ENCODE data around the gene DACH1. TPM values are rescaled to one million over a fixed set of nuclear protein-coding genes. Genes with fewer than 3 reads are reported as not detected.

The DACH1 gene
- total and polyA plus RNA-seq, 2 donors (not counting 1 experiment from before 2014, with no cell fraction given): 0.02 to 0.33 TPM

DNA sequence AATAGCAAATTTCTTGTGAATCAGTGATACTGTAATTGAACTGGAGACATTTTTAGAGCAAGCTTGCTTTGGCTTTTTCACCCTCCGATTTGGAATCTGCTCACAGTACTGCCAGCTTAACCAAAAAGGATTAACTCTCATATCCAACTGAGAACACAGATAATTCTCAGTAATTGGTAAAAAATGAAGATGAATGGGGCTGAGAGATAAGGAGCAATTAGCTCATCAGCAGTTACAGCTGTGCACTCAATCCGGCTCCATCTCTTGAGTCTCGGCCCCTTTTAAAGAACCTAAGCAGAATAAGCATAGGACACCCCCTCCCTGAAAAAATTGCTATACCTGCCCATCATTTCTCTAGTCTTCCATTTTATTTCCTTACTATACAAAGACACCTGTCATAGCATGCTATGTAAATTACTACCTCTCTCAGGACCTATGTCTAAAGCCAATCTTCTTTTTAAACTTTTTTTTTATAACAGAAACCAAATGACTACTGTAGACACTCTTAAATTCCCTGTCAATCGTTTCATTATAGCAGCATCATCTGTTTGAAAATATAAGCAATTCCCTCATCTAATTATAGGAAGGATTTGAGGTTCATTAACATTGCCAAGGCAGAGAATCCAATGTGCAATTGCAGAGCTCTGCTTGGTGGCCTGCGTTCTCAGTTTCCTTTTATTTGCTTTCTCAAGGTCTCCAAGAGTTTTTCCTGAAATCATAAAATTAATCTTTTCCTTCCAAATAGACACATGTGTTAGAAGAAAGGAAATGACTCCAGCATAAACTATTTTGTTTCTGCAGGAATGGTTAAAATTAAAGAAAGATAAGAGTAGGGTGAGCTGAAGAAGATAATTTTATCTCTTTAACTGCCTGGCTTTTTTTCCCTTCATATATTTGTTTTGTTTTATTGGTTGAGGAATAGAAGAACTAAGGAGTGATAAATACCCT is 242.1 kb downstream of the DACH1 start:
- TF ChIP-seq, protein P1, sequence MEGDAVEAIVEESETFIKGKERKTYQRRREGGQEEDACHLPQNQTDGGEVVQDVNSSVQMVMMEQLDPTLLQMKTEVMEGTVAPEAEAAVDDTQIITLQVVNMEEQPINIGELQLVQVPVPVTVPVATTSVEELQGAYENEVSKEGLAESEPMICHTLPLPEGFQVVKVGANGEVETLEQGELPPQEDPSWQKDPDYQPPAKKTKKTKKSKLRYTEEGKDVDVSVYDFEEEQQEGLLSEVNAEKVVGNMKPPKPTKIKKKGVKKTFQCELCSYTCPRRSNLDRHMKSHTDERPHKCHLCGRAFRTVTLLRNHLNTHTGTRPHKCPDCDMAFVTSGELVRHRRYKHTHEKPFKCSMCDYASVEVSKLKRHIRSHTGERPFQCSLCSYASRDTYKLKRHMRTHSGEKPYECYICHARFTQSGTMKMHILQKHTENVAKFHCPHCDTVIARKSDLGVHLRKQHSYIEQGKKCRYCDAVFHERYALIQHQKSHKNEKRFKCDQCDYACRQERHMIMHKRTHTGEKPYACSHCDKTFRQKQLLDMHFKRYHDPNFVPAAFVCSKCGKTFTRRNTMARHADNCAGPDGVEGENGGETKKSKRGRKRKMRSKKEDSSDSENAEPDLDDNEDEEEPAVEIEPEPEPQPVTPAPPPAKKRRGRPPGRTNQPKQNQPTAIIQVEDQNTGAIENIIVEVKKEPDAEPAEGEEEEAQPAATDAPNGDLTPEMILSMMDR (conservative IDR thresholded peaks at IDR 0.05 in 1 of 2, IDR thresholded peaks at IDR 0.05 in 1 of 2; ENCODE audit: low read depth in 1 of 2, low read length in 2 of 2): no peak
- no peak for TF ChIP-seq EZH2 (IDR thresholded peaks at IDR 0.05; ENCODE audit: low read length, missing control alignments)
- no peaks in the 10 kb centered on the region for H3K9me3 ChIP-seq (ENCODE audit: control insufficient read depth, insufficient read depth, low read depth, low read length)
- H3K4me2 ChIP-seq (ENCODE audit: extremely low read depth, insufficient read depth, low read length): no peak overlapping the region
- peaks cover 4% of the 10 kb centered on the region for H3K4me1 ChIP-seq (ENCODE audit: control insufficient read depth, extremely low read depth, insufficient read depth, low read length)
- no peaks in the 10 kb centered on the region for H3K27me3 ChIP-seq (ENCODE audit: control insufficient read depth, insufficient read depth, low read length)
- peak in 1 of 2 donors; percentile 35 for DNase-seq (ENCODE audit: low read depth in 2 of 2)
- no peaks in the 10 kb centered on the region for H3K36me3 ChIP-seq (ENCODE audit: control insufficient read depth, insufficient read depth, low read length)
- H3K79me2 ChIP-seq (ENCODE audit: control insufficient read depth, insufficient read depth, low read length): no peaks in the 10 kb centered on the region
- H3K9ac ChIP-seq (ENCODE audit: insufficient read depth, low read length): no peak overlapping the region
- H2AFZ ChIP-seq (ENCODE audit: low read length): no peak overlapping the region
- no peaks in the 10 kb centered on the region for H4K20me1 ChIP-seq (ENCODE audit: control insufficient read depth, extremely low read depth, insufficient read depth, low read length)
- no peak overlapping the region for H3K4me3 ChIP-seq (replicated peaks in 1 of 4; ENCODE audit: control extremely low read depth in 1 of 4, insufficient read depth in 1 of 4, low read depth in 3 of 4, low read length in 4 of 4)
- H3K27ac ChIP-seq (ENCODE audit: insufficient read depth, low read length): no peak overlapping the region

DNA sequence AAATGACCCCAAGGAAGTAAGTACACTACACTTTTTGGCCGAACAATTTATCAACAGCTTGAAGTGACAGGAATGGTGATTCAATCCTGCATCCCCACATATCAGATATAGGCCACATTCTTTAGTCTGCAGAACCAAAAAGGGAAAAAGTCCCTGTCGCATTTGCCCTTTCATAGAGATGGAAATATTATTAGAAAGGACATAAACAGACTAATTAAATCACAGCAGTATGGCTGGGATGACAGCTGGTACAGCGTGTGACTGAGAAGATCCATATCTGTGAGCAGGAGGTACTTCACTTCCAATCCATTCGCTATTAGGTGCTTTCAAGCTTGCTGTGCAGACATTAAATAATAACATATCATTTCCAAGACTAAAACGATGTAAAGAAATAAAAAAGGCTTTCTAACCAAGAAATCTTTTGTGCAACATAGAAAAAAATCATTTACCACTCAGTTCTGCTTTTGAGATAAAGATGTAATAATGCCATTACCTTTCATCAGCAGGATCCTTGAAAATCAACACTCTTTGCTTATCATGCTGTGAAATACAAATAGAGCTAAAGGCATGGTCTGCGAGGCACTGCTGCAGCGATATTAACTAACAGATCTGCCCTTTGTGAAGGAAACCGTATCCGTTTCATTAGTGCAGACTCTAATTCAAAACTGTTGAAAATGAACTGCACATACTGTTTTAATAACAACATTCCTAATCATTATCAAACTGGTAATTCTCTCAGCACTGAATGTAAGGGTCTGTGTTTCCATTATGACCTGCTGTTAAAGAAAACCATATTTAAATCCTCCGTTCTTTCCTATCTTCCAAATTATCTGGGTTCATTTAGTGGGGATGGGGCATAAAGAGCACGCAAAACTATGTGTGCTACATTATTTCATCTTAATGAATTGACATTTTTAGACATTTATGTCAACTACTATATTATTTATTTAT is 245.6 kb downstream of the DACH1 start:
- H3K9ac ChIP-seq (ENCODE audit: insufficient read depth, low read length): no peak overlapping the region
- no peaks in the 10 kb centered on the region for H3K9me3 ChIP-seq (ENCODE audit: control insufficient read depth, insufficient read depth, low read depth, low read length)
- H3K79me2 ChIP-seq (ENCODE audit: control insufficient read depth, insufficient read depth, low read length): no peaks in the 10 kb centered on the region
- H3K27ac ChIP-seq (ENCODE audit: insufficient read depth, low read length): no peak overlapping the region
- H2AFZ ChIP-seq (ENCODE audit: low read length): peak overlapping the region; percentile 45
- TF ChIP-seq, protein P1 (conservative IDR thresholded peaks at IDR 0.05 in 1 of 2, IDR thresholded peaks at IDR 0.05 in 1 of 2; ENCODE audit: low read depth in 1 of 2, low read length in 2 of 2): no peak
- no peak for TF ChIP-seq EZH2 (IDR thresholded peaks at IDR 0.05; ENCODE audit: low read length, missing control alignments)
- DNase-seq (ENCODE audit: low read depth in 2 of 2): no peak
- no peaks in the 10 kb centered on the region for H3K36me3 ChIP-seq (ENCODE audit: control insufficient read depth, insufficient read depth, low read length)
- H4K20me1 ChIP-seq (ENCODE audit: control insufficient read depth, extremely low read depth, insufficient read depth, low read length): no peaks in the 10 kb centered on the region
- H3K4me2 ChIP-seq (ENCODE audit: extremely low read depth, insufficient read depth, low read length): no peak overlapping the region
- H3K4me1 ChIP-seq (ENCODE audit: control insufficient read depth, extremely low read depth, insufficient read depth, low read length): peaks cover 4% of the 10 kb centered on the region
- no peaks in the 10 kb centered on the region for H3K27me3 ChIP-seq (ENCODE audit: control insufficient read depth, insufficient read depth, low read length)
- H3K4me3 ChIP-seq (replicated peaks in 1 of 4; ENCODE audit: control extremely low read depth in 1 of 4, insufficient read depth in 1 of 4, low read depth in 3 of 4, low read length in 4 of 4): no peak overlapping the region

DNA sequence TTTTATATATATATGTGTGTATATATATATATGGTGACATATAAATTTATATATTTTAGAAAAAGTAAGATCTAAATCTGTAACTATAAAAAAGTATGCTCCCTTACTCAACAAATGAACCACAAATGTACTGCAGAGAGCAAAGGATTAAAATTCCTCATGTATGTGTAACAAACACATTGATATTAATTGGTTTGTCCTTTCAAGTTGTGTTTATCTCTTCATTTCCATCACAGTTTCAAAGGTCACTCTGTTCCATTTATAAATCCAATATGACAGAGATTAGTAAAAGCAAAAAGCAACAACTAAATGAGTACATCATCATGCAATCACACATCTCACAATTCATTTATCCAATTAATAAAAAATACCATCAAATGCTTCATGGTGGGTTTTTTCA is 247.9 kb downstream of the DACH1 start:
- peak in 1 of 2 donors; percentile 40 for DNase-seq (ENCODE audit: low read depth in 2 of 2)
- TF ChIP-seq, protein P1 (conservative IDR thresholded peaks at IDR 0.05 in 1 of 2, IDR thresholded peaks at IDR 0.05 in 1 of 2; ENCODE audit: low read depth in 1 of 2, low read length in 2 of 2): no peak
- TF ChIP-seq EZH2 (IDR thresholded peaks at IDR 0.05; ENCODE audit: low read length, missing control alignments): no peak
- no peak overlapping the region for H3K4me3 ChIP-seq (replicated peaks in 1 of 4; ENCODE audit: control extremely low read depth in 1 of 4, insufficient read depth in 1 of 4, low read depth in 3 of 4, low read length in 4 of 4)
- no peaks in the 10 kb centered on the region for H3K9me3 ChIP-seq (ENCODE audit: control insufficient read depth, insufficient read depth, low read depth, low read length)
- H3K4me2 ChIP-seq (ENCODE audit: extremely low read depth, insufficient read depth, low read length): no peak overlapping the region
- H3K4me1 ChIP-seq (ENCODE audit: control insufficient read depth, extremely low read depth, insufficient read depth, low read length): no peaks in the 10 kb centered on the region
- H4K20me1 ChIP-seq (ENCODE audit: control insufficient read depth, extremely low read depth, insufficient read depth, low read length): no peaks in the 10 kb centered on the region
- H2AFZ ChIP-seq (ENCODE audit: low read length): no peak overlapping the region
- no peak overlapping the region for H3K9ac ChIP-seq (ENCODE audit: insufficient read depth, low read length)
- H3K36me3 ChIP-seq (ENCODE audit: control insufficient read depth, insufficient read depth, low read length): no peaks in the 10 kb centered on the region
- H3K79me2 ChIP-seq (ENCODE audit: control insufficient read depth, insufficient read depth, low read length): no peaks in the 10 kb centered on the region
- no peak overlapping the region for H3K27ac ChIP-seq (ENCODE audit: insufficient read depth, low read length)
- no peaks in the 10 kb centered on the region for H3K27me3 ChIP-seq (ENCODE audit: control insufficient read depth, insufficient read depth, low read length)

Measured in fibroblast of lung (primary cell).